Stimulated activated CD8-positive, alpha-beta memory T cell treated with anti-CD3 and anti-CD28 coated beads, Interleukin-15, amount 100 ng/mL, for 24 hours (primary cell): Measurements from ENCODE around the gene SLCO3A1.

Experiments used
- DNase-seq: peaks from one replicate; pipeline ENCODE4 v3.0.0-alpha.2; 2020; ENCODE audit warnings: low read depth

Gene SLCO3A1

GRCh38 chr15:91882858-91883586 is 29.5 kb downstream of the SLCO3A1 start:
- no peak for DNase-seq

GRCh38 chr15:91884606-91885005 is 31.1 kb downstream of the SLCO3A1 start:
- DNase-seq = no peak

- no peak for DNase-seq
These were observed 31.5 kb downstream of the SLCO3A1 start for GRCh38 chr15:91885054-91885453.

GRCh38 chr15:91885714-91886270 is 32.3 kb downstream of the SLCO3A1 start:
- DNase-seq = no peak

GRCh38 chr15:91886878-91887277 is 33.4 kb downstream of the SLCO3A1 start:
- DNase-seq = no peak

GRCh38 chr15:91887321-91887720 is 33.8 kb downstream of the SLCO3A1 start:
- DNase-seq = no peak

- DNase-seq = no peak
These were observed 34.4 kb downstream of the SLCO3A1 start for GRCh38 chr15:91887921-91888373.

GRCh38 chr15:91889111-91889815 is 35.8 kb downstream of the SLCO3A1 start:
- no peak for DNase-seq

- no peak for DNase-seq
These were observed 37.1 kb downstream of the SLCO3A1 start for GRCh38 chr15:91890614-91891013.

- no peak for DNase-seq
These were observed 37.6 kb downstream of the SLCO3A1 start for GRCh38 chr15:91891101-91891500.

- no peak for DNase-seq
These were observed 38.4 kb downstream of the SLCO3A1 start for GRCh38 chr15:91891788-91892345.

GRCh38 chr15:91892436-91892835 is 38.9 kb downstream of the SLCO3A1 start:
- DNase-seq = no peak

- no peak for DNase-seq
These were observed 41.1 kb downstream of the SLCO3A1 start for GRCh38 chr15:91894606-91895005.

GRCh38 chr15:91895051-91895450 is 41.5 kb downstream of the SLCO3A1 start:
- DNase-seq = no peak

- DNase-seq = no peak
These were observed 43.0 kb downstream of the SLCO3A1 start for GRCh38 chr15:91896341-91897055.

- no peak for DNase-seq
These were observed 44.3 kb downstream of the SLCO3A1 start for GRCh38 chr15:91897585-91898372.

- DNase-seq = no peak
These were observed 45.3 kb downstream of the SLCO3A1 start for GRCh38 chr15:91898843-91899242.

- no peak for DNase-seq
These were observed 51.4 kb downstream of the SLCO3A1 start for GRCh38 chr15:91904942-91905341.

GRCh38 chr15:91908391-91908790 is 54.9 kb downstream of the SLCO3A1 start:
- no peak for DNase-seq

- no peak for DNase-seq
These were observed 55.6 kb downstream of the SLCO3A1 start for GRCh38 chr15:91909111-91909510.

GRCh38 chr15:91909574-91909973 is 56.1 kb downstream of the SLCO3A1 start:
- DNase-seq = no peak
